Activated T-cell treated with anti-CD3 and anti-CD28 coated beads, Interleukin-2, amount 50 U/mL, for 72 hours (primary cell): Measurements from ENCODE around the gene NR5A2. TPM values are rescaled to one million over a fixed set of nuclear protein-coding genes. Genes with fewer than 3 reads are reported as not detected.

ENCODE experiments used
- ATAC-seq, 2 donors: fragments of 150-1000 bp; cut with Tn5 transposase; replicated peaks in 1 of 2; 2 replicates each; pipeline ENCODE4 v1.10.0; 2021; ENCODE audit warnings: moderate library complexity in 2 of 2, mild to moderate bottlenecking in 1 of 2
- DNase-seq, 2 donors: peaks; one replicate each; pipeline ENCODE4 v3.0.0; 2021 to 2022; ENCODE audit warnings: mixed read lengths in 1 of 2
- H3K27ac Mint-ChIP-seq: one replicate; pipeline ENCODE4 v1.8.0; 2022; ENCODE audit warnings: mild to moderate bottlenecking, moderate library complexity, mixed read lengths
- H3K27me3 Mint-ChIP-seq: one replicate; pipeline ENCODE4 v1.8.0; 2022; ENCODE audit warnings: low read depth, mixed read lengths
- H3K36me3 Mint-ChIP-seq, 2 donors: one replicate each; pipeline ENCODE4 v1.8.0; 2022; ENCODE audit warnings: mixed read lengths in 2 of 2, mild to moderate bottlenecking in 1 of 2; ENCODE audit not compliant: insufficient read depth in 2 of 2
- H3K4me1 Mint-ChIP-seq: one replicate; pipeline ENCODE4 v1.8.0; 2022; ENCODE audit warnings: low read depth, mixed read lengths
- H3K4me3 Mint-ChIP-seq, 2 donors: one replicate each; pipeline ENCODE4 v1.8.0; 2022; ENCODE audit warnings: mild to moderate bottlenecking in 2 of 2, mixed read lengths in 2 of 2, moderate library complexity in 2 of 2
- H3K9me3 Mint-ChIP-seq, 2 donors: one replicate each; pipeline ENCODE4 v1.8.0; 2022; ENCODE audit warnings: mixed read lengths in 2 of 2
- total RNA-seq, 2 donors: library from RNA; stranded (reverse); gene quantifications; one replicate each; pipeline ENCODE4 v1.2.3, GENCODE V29; 2022

Gene NR5A2
- total RNA-seq, result under 1 TPM; 0.07 to 0.16 TPM

DNA sequence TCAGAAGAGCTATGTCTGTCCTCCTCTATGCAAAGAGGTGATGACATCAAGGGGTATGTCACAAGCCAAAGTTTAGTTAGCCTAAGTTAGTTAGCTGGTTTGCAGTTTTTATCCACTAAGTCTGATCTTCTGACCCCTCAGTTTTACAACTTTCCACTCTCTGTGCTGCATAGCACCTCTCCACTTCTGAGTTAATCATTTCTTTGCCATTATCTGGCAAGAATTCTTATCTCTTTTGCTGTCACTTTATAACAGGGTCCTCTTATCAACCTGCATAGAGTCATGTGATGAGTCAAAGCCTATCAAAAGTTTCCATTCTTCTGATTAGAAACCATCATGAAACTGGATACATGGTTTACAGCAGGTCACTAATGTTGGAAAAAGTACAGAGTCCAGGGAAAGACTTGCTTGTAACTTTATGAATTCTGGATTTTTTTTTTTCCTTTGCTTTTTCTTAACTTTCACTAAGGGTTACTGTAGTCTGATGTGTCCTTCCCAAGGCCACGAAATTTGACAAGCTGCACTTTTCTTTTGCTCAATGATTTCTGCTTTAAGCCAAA lies at the start of gene NR5A2:
TSS of gene NR5A2 (plus strand) at position 447 of the 560 bp plus-strand sequence. CDS start 138 bp downstream, outside the sequence.
- Mint-ChIP-seq H3K36me3 (peaks cover 0 to 1% of the 10 kb centered on the region in 2 donors), H3K4me3 (peak within 1 kb of the TSS; percentile 74 to 84), H3K4me1 (peaks cover 6% of the 10 kb centered on the region), H3K27me3 (peaks cover 74% of the 10 kb centered on the region), H3K27ac (no peak within 1 kb of the TSS), H3K9me3 (no peaks in the 10 kb centered on the region)
- DNase-seq (no peak), ATAC-seq (no peak)

- Mint-ChIP-seq H3K4me1 (no peaks in the 10 kb centered on the region), H3K27ac (no peak overlapping the region), H3K4me3 (no peak overlapping the region), H3K9me3 (no peaks in the 10 kb centered on the region), H3K36me3 (no peaks in the 10 kb centered on the region), H3K27me3 (peaks cover 10% of the 10 kb centered on the region)
- no peak for ATAC-seq
- no peak for DNase-seq
These were observed 49.0 kb upstream of the NR5A2 start for GRCh38 chr1:199978408-199978940.

DNA sequence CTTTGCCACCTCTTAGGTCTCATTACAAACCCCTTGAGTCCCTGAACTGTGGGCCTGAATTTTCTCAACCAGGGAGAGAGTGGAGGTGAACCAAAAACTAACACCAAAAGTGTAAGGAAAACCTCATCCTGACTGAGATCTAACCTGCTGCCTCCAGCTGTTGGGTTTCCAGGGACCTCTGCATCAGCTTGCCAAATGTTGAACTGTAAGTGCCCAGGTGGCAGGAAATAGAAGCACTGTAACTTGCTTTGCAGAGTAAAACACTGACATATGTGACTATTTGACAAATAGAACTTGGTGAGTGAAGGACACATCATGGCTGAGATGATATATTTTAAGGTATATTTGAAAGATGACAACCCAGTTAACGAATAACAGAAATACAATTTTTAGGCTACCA lies 48.4 kb upstream of the NR5A2 start:
- ATAC-seq, result no peak
- no peak overlapping the region for H3K27ac Mint-ChIP-seq
- no peaks in the 10 kb centered on the region for H3K4me1 Mint-ChIP-seq
- H3K9me3 Mint-ChIP-seq, result no peaks in the 10 kb centered on the region
- DNase-seq, result no peak
- H3K4me3 Mint-ChIP-seq, result no peak overlapping the region
- H3K36me3 Mint-ChIP-seq, result no peaks in the 10 kb centered on the region
- peaks cover 6% of the 10 kb centered on the region for H3K27me3 Mint-ChIP-seq

DNA sequence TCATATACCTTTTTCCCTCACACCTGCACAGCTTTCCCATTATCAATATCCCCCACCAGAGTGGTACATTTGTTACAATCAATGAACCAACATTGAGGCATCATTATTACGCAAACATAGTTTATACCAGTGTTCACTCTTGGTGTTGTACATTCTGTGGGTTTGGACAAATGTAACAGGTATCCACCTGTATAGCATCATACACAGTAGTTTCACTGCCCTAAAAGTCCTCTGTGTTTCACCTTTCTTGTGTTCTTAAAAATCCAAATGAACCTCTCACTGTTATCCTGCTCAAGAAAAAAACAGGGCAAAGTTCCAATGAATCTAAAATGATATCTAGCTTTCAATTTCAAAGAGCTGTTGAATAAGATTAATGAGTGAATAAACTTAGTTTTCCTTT lies 45.9 kb upstream of the NR5A2 start:
- DNase-seq (no peak), ATAC-seq (no peak)
- Mint-ChIP-seq H3K27ac (no peak overlapping the region), H3K36me3 (no peaks in the 10 kb centered on the region), H3K4me3 (no peak overlapping the region), H3K9me3 (no peaks in the 10 kb centered on the region), H3K4me1 (no peaks in the 10 kb centered on the region), H3K27me3 (no peaks in the 10 kb centered on the region)

DNA sequence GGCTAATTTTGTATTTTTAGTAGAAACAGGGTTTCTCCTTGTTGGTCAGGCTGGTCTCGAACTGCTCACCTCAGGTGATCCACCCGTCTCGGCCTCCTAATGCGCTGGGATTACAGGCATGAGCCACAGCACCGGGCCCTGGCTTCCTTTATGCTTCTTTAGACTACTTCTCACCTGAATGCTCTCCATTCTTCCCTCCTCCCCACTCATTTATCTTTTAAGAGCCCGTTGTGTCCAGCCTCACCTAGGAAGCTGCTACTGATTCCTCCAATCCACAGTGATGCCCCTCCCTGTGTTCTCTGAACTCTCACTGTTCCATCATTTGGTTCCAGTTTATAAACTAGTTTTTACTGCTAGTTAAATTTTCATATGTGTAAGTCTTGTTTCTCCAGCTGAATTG lies 44.9 kb upstream of the NR5A2 start:
- no peak overlapping the region for H3K27ac Mint-ChIP-seq
- H3K9me3 Mint-ChIP-seq, result no peaks in the 10 kb centered on the region
- H3K27me3 Mint-ChIP-seq, result no peaks in the 10 kb centered on the region
- H3K36me3 Mint-ChIP-seq, result no peaks in the 10 kb centered on the region
- H3K4me3 Mint-ChIP-seq, result no peak overlapping the region
- no peaks in the 10 kb centered on the region for H3K4me1 Mint-ChIP-seq
- ATAC-seq (no peak), DNase-seq (no peak)

GRCh38 chr1:199983531-199983930 lies 44.0 kb upstream of the NR5A2 start:
- H3K9me3 Mint-ChIP-seq, result no peaks in the 10 kb centered on the region
- H3K27ac Mint-ChIP-seq, result no peak overlapping the region
- ATAC-seq (no peak), DNase-seq (no peak)
- H3K4me3 Mint-ChIP-seq, result no peak overlapping the region
- H3K36me3 Mint-ChIP-seq, result no peaks in the 10 kb centered on the region
- no peaks in the 10 kb centered on the region for H3K27me3 Mint-ChIP-seq
- H3K4me1 Mint-ChIP-seq, result no peaks in the 10 kb centered on the region

GRCh38 chr1:199995096-199995685 lies 32.3 kb upstream of the NR5A2 start:
- DNase-seq, result no peak
- H3K27me3 Mint-ChIP-seq, result no peaks in the 10 kb centered on the region
- no peak overlapping the region for H3K4me3 Mint-ChIP-seq
- H3K36me3 Mint-ChIP-seq, result no peaks in the 10 kb centered on the region
- no peak overlapping the region for H3K27ac Mint-ChIP-seq
- no peaks in the 10 kb centered on the region for H3K4me1 Mint-ChIP-seq
- no peak for ATAC-seq
- H3K9me3 Mint-ChIP-seq, result no peaks in the 10 kb centered on the region

- H3K36me3 Mint-ChIP-seq, result no peaks in the 10 kb centered on the region
- no peak overlapping the region for H3K4me3 Mint-ChIP-seq
- DNase-seq, result no peak
- ATAC-seq, result no peak
- H3K27ac Mint-ChIP-seq, result no peak overlapping the region
- peaks cover 5% of the 10 kb centered on the region for H3K27me3 Mint-ChIP-seq
- no peaks in the 10 kb centered on the region for H3K4me1 Mint-ChIP-seq
- H3K9me3 Mint-ChIP-seq, result no peaks in the 10 kb centered on the region
These were observed 22.3 kb upstream of the NR5A2 start for GRCh38 chr1:200005165-200005564.

DNA sequence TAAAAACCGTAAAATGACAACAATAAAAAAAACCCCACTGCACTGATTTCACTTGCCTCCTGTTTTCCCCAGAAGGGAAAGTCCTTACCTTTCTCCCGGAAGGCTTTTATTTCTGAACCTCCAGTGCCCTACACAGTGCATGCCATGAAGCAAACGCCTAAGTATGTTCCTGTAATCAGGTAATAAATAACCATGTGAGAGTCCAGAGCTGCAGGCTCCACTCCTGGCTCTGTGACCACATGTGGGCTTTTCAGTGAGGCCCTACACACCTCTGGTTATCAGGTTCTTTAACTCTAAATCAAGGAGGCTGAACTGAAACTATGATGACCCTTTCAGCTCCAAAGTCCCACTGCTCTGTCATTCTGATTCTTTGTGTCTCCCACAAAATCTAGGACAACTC lies 20.8 kb upstream of the NR5A2 start:
- no peak overlapping the region for H3K27ac Mint-ChIP-seq
- DNase-seq, result no peak
- ATAC-seq, result no peak
- H3K4me1 Mint-ChIP-seq, result no peaks in the 10 kb centered on the region
- no peak overlapping the region for H3K4me3 Mint-ChIP-seq
- peaks cover 5% of the 10 kb centered on the region for H3K27me3 Mint-ChIP-seq
- no peaks in the 10 kb centered on the region for H3K36me3 Mint-ChIP-seq
- H3K9me3 Mint-ChIP-seq, result no peaks in the 10 kb centered on the region

DNA sequence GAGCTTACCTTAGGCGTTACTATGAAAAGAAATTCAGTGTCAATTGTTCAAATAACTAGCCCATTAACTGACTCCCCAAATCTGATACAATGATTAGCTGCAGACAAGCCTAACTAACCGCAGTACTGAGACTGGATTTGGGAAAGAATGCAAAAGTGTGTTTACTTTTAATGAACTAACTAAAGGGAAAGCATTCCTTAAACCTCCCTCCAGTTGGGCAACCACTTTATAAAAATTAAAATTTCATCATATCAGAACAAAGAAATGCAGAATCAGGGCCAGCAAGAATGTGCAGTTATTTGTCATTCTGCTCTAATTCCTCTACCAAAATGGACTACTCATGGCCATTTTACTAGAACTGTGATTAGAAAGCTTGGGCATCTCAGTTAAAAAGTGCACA lies 11.7 kb upstream of the NR5A2 start:
- Mint-ChIP-seq H3K27me3 (peaks cover 19% of the 10 kb centered on the region), H3K9me3 (no peaks in the 10 kb centered on the region), H3K36me3 (no peaks in the 10 kb centered on the region), H3K4me3 (no peak overlapping the region), H3K27ac (no peak overlapping the region), H3K4me1 (no peaks in the 10 kb centered on the region)
- ATAC-seq (no peak), DNase-seq (no peak)

GRCh38 chr1:200021577-200022238 lies 5.8 kb upstream of the NR5A2 start:
- no peak overlapping the region for H3K27ac Mint-ChIP-seq
- H3K4me1 Mint-ChIP-seq, result no peaks in the 10 kb centered on the region
- H3K27me3 Mint-ChIP-seq, result peaks cover 35% of the 10 kb centered on the region
- DNase-seq (no peak), ATAC-seq (no peak)
- H3K4me3 Mint-ChIP-seq, result no peak overlapping the region
- no peaks in the 10 kb centered on the region for H3K36me3 Mint-ChIP-seq
- no peaks in the 10 kb centered on the region for H3K9me3 Mint-ChIP-seq

DNA sequence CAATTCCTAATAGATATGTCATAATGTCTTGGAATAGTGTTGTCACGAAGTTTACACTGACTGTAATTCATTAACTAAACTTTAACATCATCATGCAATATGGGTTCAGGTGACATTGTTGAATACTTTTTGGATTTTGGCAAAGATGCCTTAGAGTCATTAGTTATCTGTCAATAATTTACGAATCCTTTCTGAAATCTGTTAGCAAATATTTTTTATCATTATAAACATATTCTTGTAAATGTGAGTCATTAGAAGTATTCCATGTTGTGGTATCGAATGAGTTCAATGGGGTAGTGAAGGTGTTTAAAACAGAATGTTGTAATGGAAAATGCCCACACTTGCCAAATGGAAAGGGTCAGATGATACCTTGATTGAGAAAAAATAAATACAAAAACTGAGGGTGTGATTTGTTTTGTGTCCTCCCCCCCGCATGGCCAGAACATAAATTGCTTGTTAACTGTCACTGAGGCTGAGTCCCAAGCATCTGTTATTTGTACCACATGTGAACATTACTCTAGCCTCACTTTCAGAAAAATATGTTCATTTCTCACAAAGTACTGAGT lies 5.2 kb upstream of the NR5A2 start:
- DNase-seq (no peak), ATAC-seq (no peak)
- Mint-ChIP-seq H3K36me3 (no peaks in the 10 kb centered on the region), H3K4me3 (no peak overlapping the region), H3K27me3 (peaks cover 41% of the 10 kb centered on the region), H3K4me1 (no peaks in the 10 kb centered on the region), H3K9me3 (no peaks in the 10 kb centered on the region), H3K27ac (no peak overlapping the region)

DNA sequence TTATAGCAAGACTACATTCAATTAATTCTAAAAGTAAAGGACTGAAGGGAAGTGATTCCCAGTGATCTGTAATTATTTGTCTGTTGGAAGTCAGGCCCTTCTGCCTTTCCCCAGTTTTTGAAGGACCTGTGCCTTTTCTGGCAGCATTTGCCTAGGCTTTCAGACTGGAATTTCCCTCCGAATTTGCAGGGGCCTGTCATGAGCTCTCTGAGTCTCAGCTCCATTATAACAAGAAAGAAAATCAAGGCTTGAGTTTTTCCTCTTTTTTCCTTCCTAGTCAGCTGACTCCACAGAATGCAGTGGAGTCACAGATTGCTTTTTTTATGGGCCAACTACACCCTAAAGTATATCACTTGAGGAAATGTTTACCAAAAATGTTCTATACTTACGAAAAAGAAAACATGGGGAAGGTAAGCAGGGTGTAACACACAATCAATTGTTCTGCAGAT lies 1.1 kb downstream of the NR5A2 start:
- ATAC-seq (no peak), DNase-seq (no peak)
- Mint-ChIP-seq H3K27me3 (peaks cover 72% of the 10 kb centered on the region), H3K36me3 (peaks cover 0 to 1% of the 10 kb centered on the region in 2 donors), H3K4me3 (peak overlapping the region; percentile 74 to 84), H3K27ac (no peak overlapping the region), H3K4me1 (peaks cover 6% of the 10 kb centered on the region), H3K9me3 (no peaks in the 10 kb centered on the region)
